Testis (tissue), 3 donors: ENCODE measurements around the gene XXYLT1. TPM values are rescaled to one million over a fixed set of nuclear protein-coding genes. Genes with fewer than 3 reads are reported as not detected.
A peak's percentile ranks its signal among the peaks of the same experiment; 100 is the strongest.

Experiments used
- DNase-seq: peaks from one replicate; pipeline ENCODE4 v3.0.0-alpha.2; 2019
- H3K27ac ChIP-seq, 2 donors: fragments of 200-600 bp; sonication (generic); one replicate each; pipeline ENCODE4 v1.5.1; 2019
- H3K27me3 ChIP-seq: fragments of 200-600 bp; sonication (generic); one replicate; pipeline ENCODE4 v1.5.1; 2019
- H3K36me3 ChIP-seq: fragments of 200-600 bp; sonication (generic); one replicate; pipeline ENCODE4 v1.5.1; 2017; ENCODE audit warnings: low read depth; ENCODE audit errors: missing control alignments
- H3K4me1 ChIP-seq: fragments of 200-600 bp; sonication (generic); one replicate; pipeline ENCODE4 v1.5.1; 2019
- H3K4me3 ChIP-seq, 2 donors: fragments of 200-600 bp; sonication (generic); one replicate each; pipeline ENCODE4 v1.5.1; 2017 to 2019
- H3K9me3 ChIP-seq: fragments of 200-600 bp; sonication (generic); one replicate; pipeline ENCODE4 v1.5.1; 2017
- CTCF ChIP-seq, 3 experiments: fragments of 450-650 bp in 2 of 3; fragments of 200-600 bp in 1 of 3; sonication (generic) in 1 of 3; IDR thresholded peaks; one replicate each; pipeline ENCODE4 v1.5.1; 2016 to 2019; ENCODE audit warnings: antibody characterized with exemption in 3 of 3, mild to moderate bottlenecking in 2 of 3, moderate library complexity in 1 of 3
- POLR2A ChIP-seq: fragments of 450-650 bp; IDR thresholded peaks from one replicate; pipeline ENCODE4 v1.6.1; 2017; ENCODE audit warnings: antibody characterized with exemption, mild to moderate bottlenecking, moderate library complexity
- WGBS, 2 donors: methylation state at CpG; one replicate each; pipeline ENCODE4 v1.1.5; 2018; 5-methylcytosine and 5-hydroxymethylcytosine counted together
- intact Hi-C: fragments of 100-400 bp; cut with DNase I; formaldehyde crosslinking; loops from one replicate; pipeline ENCODE4 v1.15.1; 2023; ENCODE audit warnings: low total_unique reads
- polyA plus RNA-seq: library from polyadenylated mRNA; stranded (reverse); fragments of 350-450 nt; fragmentation: Illumina TruSeq; extraction: RNeasy Lipid Tissue Mini Kit (QIAGEN cat#74804); gene quantifications from one replicate; pipeline ENCODE4 v1.2.3, GENCODE V29; 2014; ENCODE audit warnings: low read depth, low replicate concordance; ENCODE audit not compliant: insufficient read depth
- total RNA-seq, 2 donors: library from RNA; depleted of rRNA; stranded (reverse); fragments of >200 nt; gene quantifications; one replicate each; pipeline ENCODE4 v1.2.3, GENCODE V29; 2016

XXYLT1 gene
- total and polyA plus RNA-seq, 3 donors from 2014 or later = 7.2 to 12.5 (median 11.1) TPM

- TF ChIP-seq CTCF (IDR thresholded peaks at IDR 0.05) (no peak), POLR2A (no peak)
- Histone ChIP-seq H3K27ac (no peak overlapping the region), H3K27me3 (no peaks in the 10 kb centered on the region), H3K9me3 (no peaks in the 10 kb centered on the region), H3K4me1 (peaks cover 11% of the 10 kb centered on the region), H3K36me3 (no peaks in the 10 kb centered on the region), H3K4me3 (no peak overlapping the region)
- intact Hi-C loops = no loop called here
- DNase-seq = no peak
- 84 to 90% methylated on average over 4 of the region's 4 CpGs for WGBS, 2 donors
Observed at GRCh38 chr3:195185583-195185982, 85.4 kb downstream of the XXYLT1 start.

- no peaks in the 10 kb centered on the region for H3K36me3 ChIP-seq
- intact Hi-C loops = no loop called here
- peak overlapping the region in 1 of 2 donors; percentile 23 for H3K27ac ChIP-seq
- no peak for DNase-seq
- H3K27me3 ChIP-seq = no peaks in the 10 kb centered on the region
- H3K4me3 ChIP-seq = no peak overlapping the region
- H3K9me3 ChIP-seq = no peaks in the 10 kb centered on the region
- 73 to 81% methylated on average over 3 of the region's 3 CpGs for WGBS, 2 donors
- TF ChIP-seq CTCF (IDR thresholded peaks at IDR 0.05) (no peak), POLR2A (no peak)
- H3K4me1 ChIP-seq = peaks cover 11% of the 10 kb centered on the region
Observed at GRCh38 chr3:195184716-195185421, 86.1 kb downstream of the XXYLT1 start.

- no peak overlapping the region for H3K27ac ChIP-seq
- no peaks in the 10 kb centered on the region for H3K36me3 ChIP-seq
- no peaks in the 10 kb centered on the region for H3K27me3 ChIP-seq
- no peak overlapping the region for H3K4me3 ChIP-seq
- no peak for DNase-seq
- 76 to 87% methylated on average over 9 of the region's 9 CpGs for WGBS, 2 donors
- no peaks in the 10 kb centered on the region for H3K9me3 ChIP-seq
- TF ChIP-seq POLR2A (no peak), CTCF (IDR thresholded peaks at IDR 0.05) (no peak)
- intact Hi-C loops = no loop called here
- peaks cover 11% of the 10 kb centered on the region for H3K4me1 ChIP-seq
Observed at GRCh38 chr3:195183071-195183776, 87.7 kb downstream of the XXYLT1 start.

- TF ChIP-seq POLR2A (no peak), CTCF (IDR thresholded peaks at IDR 0.05) (no peak)
- 30 to 44% methylated on average over 5 of the region's 5 CpGs for WGBS, 2 donors
- intact Hi-C loops = no loop called here
- Histone ChIP-seq H3K27ac (no peak overlapping the region), H3K4me3 (no peak overlapping the region), H3K4me1 (peaks cover 11% of the 10 kb centered on the region), H3K9me3 (no peaks in the 10 kb centered on the region), H3K27me3 (no peaks in the 10 kb centered on the region), H3K36me3 (no peaks in the 10 kb centered on the region)
- DNase-seq = peak; percentile 43
Observed at GRCh38 chr3:195182470-195182795, 88.5 kb downstream of the XXYLT1 start.
